ENCODE measurements around the gene MAEL. TPM values are rescaled to one million over a fixed set of nuclear protein-coding genes. Genes with fewer than 3 reads are reported as not detected.

The MAEL gene
- total RNA-seq, 2 experiments from 2014 or later = 0.38 TPM; not detected in 1

DNA sequence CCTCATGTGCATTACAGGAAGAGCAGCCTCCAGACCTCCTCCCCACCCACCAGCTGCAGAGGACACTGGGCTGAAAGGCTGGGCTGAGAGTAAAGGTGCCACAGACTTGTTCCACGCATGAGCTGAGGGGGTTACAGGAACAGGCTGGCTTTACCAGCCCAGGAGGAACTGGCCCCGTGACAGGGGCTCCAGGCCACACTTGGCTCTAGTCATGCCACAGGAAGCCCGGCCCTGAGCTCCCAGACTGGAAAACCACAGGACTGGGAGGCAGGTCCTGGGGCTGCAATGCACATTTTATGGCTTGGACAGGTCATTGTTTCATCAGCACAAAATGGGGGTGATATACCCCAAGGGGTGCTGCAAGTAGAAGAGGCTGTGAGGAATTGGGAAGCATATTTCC is 65.5 kb downstream of the MAEL start:
- Mint-ChIP-seq H3K27me3 (no peaks in the 10 kb centered on the region), H3K36me3 (no peaks in the 10 kb centered on the region), H3K4me1 (peaks cover 34% of the 10 kb centered on the region), H3K27ac (no peak overlapping the region), H3K4me3 (no peak overlapping the region), H3K9me3 (ENCODE audit: low read depth) (no peaks in the 10 kb centered on the region)
- no peak for DNase-seq
- CTCF ChIA-PET = interaction anchor here (0.7 to 18.6 kb wide), 4 partner anchors 10 to 173 kb away, joined by 3 to 690 read pairs (median 116); partner anchors contain the start of gene TADA1
- no peak for ATAC-seq

DNA sequence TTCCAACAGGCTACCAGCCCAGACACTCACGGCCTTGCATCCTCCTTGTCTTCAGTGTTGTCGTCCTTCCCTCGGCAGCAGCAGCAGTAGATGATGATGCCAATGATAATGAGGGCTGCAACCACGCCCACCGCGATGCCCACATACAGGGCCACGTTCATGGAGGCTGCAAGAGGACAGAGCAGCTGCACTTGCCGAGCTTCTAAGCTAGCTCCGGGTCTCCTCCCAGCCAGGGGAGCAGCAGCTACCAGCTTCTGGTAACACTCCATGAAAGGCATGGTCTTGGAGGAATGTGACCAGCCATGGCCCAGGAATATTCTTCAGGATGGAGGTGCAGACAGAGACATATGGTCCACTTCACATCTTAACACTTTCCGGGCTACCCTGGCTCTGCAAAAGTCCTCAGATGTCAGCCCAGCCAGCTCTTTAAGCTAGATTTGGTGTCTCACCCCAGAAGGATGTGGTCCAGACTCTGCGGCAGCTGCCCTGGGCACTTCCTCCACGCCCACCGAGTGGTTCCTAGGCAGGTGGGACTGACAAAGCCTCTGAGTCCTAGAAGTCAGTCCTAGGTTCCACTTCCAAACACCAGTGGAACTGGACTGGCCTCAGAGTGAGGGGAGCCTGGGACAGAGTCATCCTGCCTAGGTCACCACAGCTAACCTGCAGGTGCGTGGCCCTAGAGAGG is 66.0 kb downstream of the MAEL start:
- no peak overlapping the region for H3K4me3 Mint-ChIP-seq
- CTCF ChIA-PET = interaction anchor here (0.7 to 18.6 kb wide), 4 partner anchors 11 to 173 kb away, joined by 3 to 690 read pairs (median 116); partner anchors contain the start of gene TADA1
- no peaks in the 10 kb centered on the region for H3K27me3 Mint-ChIP-seq
- no peaks in the 10 kb centered on the region for H3K36me3 Mint-ChIP-seq
- DNase-seq (peak; percentile 79), ATAC-seq (peak; percentile 28)
- H3K9me3 Mint-ChIP-seq (ENCODE audit: low read depth) = no peaks in the 10 kb centered on the region
- peaks cover 34% of the 10 kb centered on the region for H3K4me1 Mint-ChIP-seq
- H3K27ac Mint-ChIP-seq = no peak overlapping the region

DNA sequence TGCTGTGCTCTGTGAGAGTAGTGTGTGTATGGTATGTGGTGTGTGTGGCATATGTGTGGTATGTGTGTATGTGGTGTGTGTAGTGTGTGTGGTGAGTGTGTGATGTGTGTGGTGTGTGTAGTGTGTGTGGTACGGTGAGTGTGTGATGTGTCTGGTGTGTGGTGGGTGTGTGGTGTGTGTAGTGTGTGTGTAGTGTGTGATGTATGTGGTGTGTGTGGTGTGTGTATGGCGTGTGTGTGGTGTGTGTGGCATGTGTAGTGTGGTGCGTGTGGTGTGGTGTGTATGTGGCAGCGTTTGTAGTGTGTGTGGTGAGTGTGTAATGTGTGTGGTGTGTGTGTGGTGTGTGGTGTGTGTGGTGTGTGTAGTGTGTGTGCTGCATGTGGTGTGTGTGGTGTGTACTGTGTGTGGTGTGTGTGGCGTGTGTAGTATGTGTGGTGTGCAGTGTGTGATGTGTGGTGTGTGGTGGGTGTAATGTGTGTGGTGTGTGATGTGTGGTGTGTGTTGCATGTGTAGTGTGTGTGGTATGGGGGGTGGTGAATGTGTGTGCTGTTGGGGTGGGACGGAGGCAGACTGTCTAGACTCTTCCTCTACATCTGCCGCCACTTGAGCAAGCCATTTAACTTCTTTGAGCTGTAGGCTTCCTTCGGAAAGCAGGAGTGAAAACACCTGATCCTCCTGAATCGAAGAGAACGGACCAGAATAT is 67.6 kb downstream of the MAEL start:
- Mint-ChIP-seq H3K4me1 (peaks cover 34% of the 10 kb centered on the region), H3K27ac (no peak overlapping the region), H3K36me3 (no peaks in the 10 kb centered on the region), H3K27me3 (no peaks in the 10 kb centered on the region), H3K4me3 (no peak overlapping the region), H3K9me3 (ENCODE audit: low read depth) (no peaks in the 10 kb centered on the region)
- DNase-seq (no peak), ATAC-seq (peak; percentile 20)
- CTCF ChIA-PET = interaction anchor here (0.8 to 18.6 kb wide), 18 partner anchors 10 to 567 kb away, joined by 3 to 690 read pairs (median 4); partner anchors contain the start of genes POGK and TADA1

- Mint-ChIP-seq H3K4me3 (no peak overlapping the region), H3K9me3 (ENCODE audit: low read depth) (no peaks in the 10 kb centered on the region), H3K27ac (no peak overlapping the region), H3K4me1 (peaks cover 32% of the 10 kb centered on the region), H3K27me3 (no peaks in the 10 kb centered on the region), H3K36me3 (no peaks in the 10 kb centered on the region)
- ATAC-seq (peak; percentile 77), DNase-seq (peak; percentile 76)
- CTCF ChIA-PET = interaction anchor here (0.8 to 18.6 kb wide), 19 partner anchors 9 to 568 kb away, joined by 3 to 690 read pairs (median 4); partner anchors contain the start of genes POGK and TADA1
Measured at GRCh38 chr1:167057241-167057688, 68.2 kb downstream of the MAEL start.

- Mint-ChIP-seq H3K27ac (peak overlapping the region; percentile 33), H3K36me3 (no peaks in the 10 kb centered on the region), H3K4me1 (peaks cover 27% of the 10 kb centered on the region), H3K27me3 (no peaks in the 10 kb centered on the region), H3K4me3 (no peak overlapping the region), H3K9me3 (ENCODE audit: low read depth) (no peaks in the 10 kb centered on the region)
- CTCF ChIA-PET = interaction anchor here (0.6 to 18.6 kb wide), 44 partner anchors 9 to 1129 kb away, joined by 3 to 690 read pairs (median 4); partner anchors contain the start of genes GPA33, ILDR2, POGK and POU2F1
- ATAC-seq (peak; percentile 40), DNase-seq (peak; percentile 81)
Measured at GRCh38 chr1:167059045-167059808, 70.1 kb downstream of the MAEL start.

DNA sequence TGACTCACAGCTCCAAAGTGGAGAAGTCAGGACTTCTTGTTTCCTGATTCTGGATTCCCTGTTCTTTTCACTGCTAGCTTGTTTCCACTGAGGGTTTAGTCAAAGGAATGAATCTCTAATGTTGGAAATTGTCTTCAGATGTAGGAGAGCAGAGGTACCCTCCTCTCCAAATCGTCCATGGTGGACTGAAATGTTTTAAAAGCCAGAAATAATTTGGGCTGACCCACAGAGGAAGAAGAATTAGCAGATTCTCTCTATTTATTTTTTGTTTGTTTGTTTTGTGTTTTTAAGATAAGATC is 70.7 kb downstream of the MAEL start:
- Mint-ChIP-seq H3K9me3 (ENCODE audit: low read depth) (no peaks in the 10 kb centered on the region), H3K36me3 (no peaks in the 10 kb centered on the region), H3K27me3 (no peaks in the 10 kb centered on the region), H3K4me3 (no peak overlapping the region), H3K4me1 (peaks cover 22% of the 10 kb centered on the region), H3K27ac (no peak overlapping the region)
- DNase-seq (no peak), ATAC-seq (no peak)
- CTCF ChIA-PET = interaction anchor here (0.6 to 18.6 kb wide), 33 partner anchors 9 to 570 kb away, joined by 3 to 690 read pairs (median 5); partner anchors contain the start of genes ILDR2, POGK, POU2F1 and TADA1

GRCh38 chr1:167060141-167061072 is 71.3 kb downstream of the MAEL start:
- Mint-ChIP-seq H3K4me3 (no peak overlapping the region), H3K4me1 (peaks cover 15% of the 10 kb centered on the region), H3K27me3 (no peaks in the 10 kb centered on the region), H3K27ac (no peak overlapping the region), H3K9me3 (ENCODE audit: low read depth) (no peaks in the 10 kb centered on the region), H3K36me3 (no peaks in the 10 kb centered on the region)
- CTCF ChIA-PET = interaction anchor here (0.6 to 18.6 kb wide), 20 partner anchors 8 to 1132 kb away, joined by 3 to 690 read pairs (median 6); partner anchors contain the start of genes POGK and TADA1
- DNase-seq (no peak), ATAC-seq (no peak)

DNA sequence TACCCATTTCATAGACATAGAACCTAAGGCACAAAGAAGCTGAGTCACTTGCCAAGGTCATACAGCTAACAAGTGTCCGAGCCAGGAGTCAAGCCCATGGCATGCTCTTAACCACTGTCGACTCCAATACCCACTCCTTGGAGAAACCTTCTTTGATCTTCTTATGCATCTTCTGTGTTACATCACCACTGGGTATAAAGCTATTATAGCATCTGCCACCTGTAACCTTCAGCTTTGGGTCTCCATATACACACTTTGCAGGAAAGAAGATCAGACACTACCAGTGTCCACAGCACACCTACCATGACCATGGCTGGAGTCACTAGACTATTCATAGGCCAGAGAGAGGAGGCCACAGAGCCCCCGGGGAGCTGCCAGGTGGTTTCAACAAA is 72.0 kb downstream of the MAEL start:
- DNase-seq = no peak
- no peak for ATAC-seq
- Mint-ChIP-seq H3K4me3 (no peak overlapping the region), H3K36me3 (no peaks in the 10 kb centered on the region), H3K27me3 (no peaks in the 10 kb centered on the region), H3K9me3 (ENCODE audit: low read depth) (no peaks in the 10 kb centered on the region), H3K27ac (no peak overlapping the region), H3K4me1 (peaks cover 11% of the 10 kb centered on the region)
- CTCF ChIA-PET = interaction anchor here (0.6 to 18.6 kb wide), 10 partner anchors 11 to 1133 kb away, joined by 3 to 690 read pairs (median 6); partner anchors contain the start of gene TADA1

DNA sequence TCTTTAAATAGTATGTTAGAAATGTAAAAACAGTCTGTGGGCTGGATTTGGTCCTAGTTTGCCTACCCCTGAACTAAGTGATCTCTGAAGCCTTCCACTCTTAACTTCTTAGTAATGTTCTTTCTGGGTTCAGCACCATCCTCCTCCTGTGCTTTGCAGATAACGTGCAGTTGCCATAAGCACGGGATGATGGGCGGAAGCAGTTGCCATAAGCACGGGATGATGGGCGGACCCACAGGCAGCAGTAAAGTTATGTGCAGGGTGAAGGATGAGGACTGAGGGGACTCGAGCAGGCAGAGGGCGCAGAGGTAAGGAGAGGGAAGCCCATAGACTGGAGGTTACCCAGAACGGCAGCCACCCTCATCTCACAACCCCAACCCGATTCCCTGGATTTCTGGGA is 75.5 kb downstream of the MAEL start:
- DNase-seq (no peak), ATAC-seq (no peak)
- Mint-ChIP-seq H3K4me1 (peaks cover 4% of the 10 kb centered on the region), H3K9me3 (ENCODE audit: low read depth) (no peaks in the 10 kb centered on the region), H3K27ac (no peak overlapping the region), H3K36me3 (no peaks in the 10 kb centered on the region), H3K4me3 (no peak overlapping the region), H3K27me3 (no peaks in the 10 kb centered on the region)
- CTCF ChIA-PET = interaction anchor here (1.2 to 18.6 kb wide), 5 partner anchors 54 to 190 kb away, joined by 3 to 690 read pairs (median 23); partner anchors contain the start of gene TADA1

GRCh38 chr1:167065471-167065870 is 76.4 kb downstream of the MAEL start:
- DNase-seq = no peak
- H3K4me1 Mint-ChIP-seq = peaks cover 4% of the 10 kb centered on the region
- no peaks in the 10 kb centered on the region for H3K36me3 Mint-ChIP-seq
- CTCF ChIA-PET = interaction anchor here (0.7 to 18.6 kb wide), 13 partner anchors 8 to 488 kb away, joined by 3 to 690 read pairs (median 7); partner anchors contain the start of genes CREG1, POU2F1 and TADA1
- ATAC-seq = no peak
- no peak overlapping the region for H3K27ac Mint-ChIP-seq
- no peak overlapping the region for H3K4me3 Mint-ChIP-seq
- H3K9me3 Mint-ChIP-seq (ENCODE audit: low read depth) = no peaks in the 10 kb centered on the region
- H3K27me3 Mint-ChIP-seq = no peaks in the 10 kb centered on the region

DNA sequence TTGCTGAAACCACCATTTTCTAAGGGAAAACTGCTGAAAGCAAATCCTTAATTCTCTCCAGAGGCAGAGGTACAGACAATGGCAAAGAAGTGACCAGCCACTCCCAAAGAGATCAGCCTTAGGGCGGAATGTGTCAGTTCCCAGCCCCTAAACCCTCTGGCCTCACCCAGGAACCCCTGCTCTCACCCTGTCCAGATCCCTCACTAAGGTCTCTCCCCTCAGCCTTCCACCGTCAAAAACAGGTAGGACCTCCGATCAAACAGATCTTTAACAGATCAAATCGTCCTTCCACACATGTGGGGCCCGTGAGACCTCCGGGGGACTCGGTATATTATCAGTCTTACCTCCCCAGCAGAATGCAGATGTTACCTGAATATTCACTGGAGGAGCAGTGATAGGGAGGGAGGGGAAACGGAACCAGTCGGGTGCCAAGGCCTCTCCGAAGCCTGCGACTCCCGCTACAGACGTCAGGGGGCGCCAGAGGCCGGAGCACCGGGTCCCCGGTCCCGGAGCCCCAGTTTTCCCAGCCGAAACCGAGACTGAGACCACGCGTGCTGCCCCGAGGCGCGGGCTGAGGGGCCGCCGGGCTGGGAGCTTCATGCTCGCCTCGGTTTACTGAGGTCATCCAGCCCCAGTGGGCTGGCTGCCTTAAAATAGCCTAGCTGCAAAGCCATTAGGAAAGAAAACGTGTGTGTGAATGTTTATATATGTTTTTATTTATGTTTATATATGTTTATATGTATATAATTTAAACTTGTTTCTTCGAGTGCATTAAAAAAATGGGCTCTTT is 77.4 kb downstream of the MAEL start:
- DNase-seq (peak; percentile 82), ATAC-seq (peak; percentile 94)
- Mint-ChIP-seq H3K9me3 (ENCODE audit: low read depth) (no peaks in the 10 kb centered on the region), H3K4me3 (no peak overlapping the region), H3K27ac (no peak overlapping the region), H3K4me1 (peaks cover 4% of the 10 kb centered on the region), H3K27me3 (no peaks in the 10 kb centered on the region), H3K36me3 (no peaks in the 10 kb centered on the region)
- CTCF ChIA-PET = interaction anchor here (0.5 to 18.6 kb wide), 29 partner anchors 8 to 498 kb away, joined by 3 to 690 read pairs (median 4); partner anchors contain the start of genes CREG1, POU2F1 and TADA1
